Esophagus squamous epithelium (tissue), 5 donors: ENCODE measurements around the gene MTRFR. TPM values are rescaled to one million over a fixed set of nuclear protein-coding genes. Genes with fewer than 3 reads are reported as not detected.
A peak's percentile ranks its signal among the peaks of the same experiment; 100 is the strongest.

Experiments
- DNase-seq: peaks from one replicate; lab custom pipeline; 2025; lab: John Stamatoyannopoulos, UW
- H3K27ac ChIP-seq, 4 donors: fragments of 200-600 bp; sonication (generic); one replicate each; pipeline ENCODE4 v1.5.1; 2016 to 2019; ENCODE audit warnings: mild to moderate bottlenecking in 1 of 4
- H3K27me3 ChIP-seq, 4 donors: fragments of 200-600 bp; sonication (generic); 1 replicate in 3 of 4; 2 replicates in 1 of 4; pipeline versions ENCODE4 v1.5.1 to v1.6.0; 2017 to 2021; ENCODE audit warnings: antibody characterized with exemption in 1 of 4
- H3K36me3 ChIP-seq, 3 donors: fragments of 200-600 bp; sonication (generic); one replicate each; pipeline ENCODE4 v1.5.1; 2016 to 2019
- H3K4me1 ChIP-seq, 3 donors: fragments of 200-600 bp; sonication (generic); one replicate each; pipeline ENCODE4 v1.5.1; 2017 to 2019
- H3K4me3 ChIP-seq, 4 donors: fragments of 200-600 bp; sonication (generic); 1 replicate in 3 of 4; 2 replicates in 1 of 4; pipeline ENCODE4 v1.5.1; 2016 to 2019; ENCODE audit warnings: mild to moderate bottlenecking in 2 of 4, moderate library complexity in 1 of 4
- H3K9me3 ChIP-seq, 3 donors: fragments of 200-600 bp; sonication (generic); one replicate each; pipeline ENCODE4 v1.5.1; 2016 to 2019
- CTCF ChIP-seq, 6 experiments: fragments of 450-650 bp in 4 of 6; fragments of 200-600 bp in 2 of 6; sonication (generic) in 2 of 6; IDR thresholded peaks; one replicate each; pipeline ENCODE4 v1.5.1; 2016 to 2019; ENCODE audit warnings: antibody characterized with exemption in 6 of 6, mild to moderate bottlenecking in 4 of 6, moderate library complexity in 4 of 6
- POLR2A ChIP-seq, 4 donors: fragments of 450-650 bp; IDR thresholded peaks; one replicate each; pipeline ENCODE4 v1.6.1; 2017; ENCODE audit warnings: antibody characterized with exemption in 4 of 4, mild to moderate bottlenecking in 4 of 4, moderate library complexity in 3 of 4
- WGBS, 2 donors: methylation state at CpG; one replicate each; pipeline ENCODE4 v1.1.5; 2018; 5-methylcytosine and 5-hydroxymethylcytosine counted together
- intact Hi-C: fragments of 100-400 bp; cut with DNase I; formaldehyde crosslinking; loops from one replicate; pipeline ENCODE4 v1.15.0; 2022
- total RNA-seq, 4 donors: library from RNA; depleted of rRNA; stranded (reverse); fragments of >200 nt; gene quantifications; one replicate each; pipeline ENCODE4 v1.1.0, GENCODE V29; 2016
- donor health status: DM: yes; HTN: yes; CAD: no.

MTRFR gene
- total RNA-seq, 4 donors from 2014 or later, result 5.3 to 11.4 (median 7.2) TPM

GRCh38 chr12:123268850-123269249 is 35.6 kb downstream of the MTRFR start:
- Histone ChIP-seq H3K4me3 (peak overlapping the region in 2 of 4 donors; percentile 82 to 84), H3K4me1 (peaks cover 14 to 64% (median 26%) of the 10 kb centered on the region in 3 donors), H3K27me3 (no peaks in the 10 kb centered on the region), H3K9me3 (no peaks in the 10 kb centered on the region), H3K27ac (peak overlapping the region; percentile 90 to 95 (median 94)), H3K36me3 (peaks cover 0 to 41% (median 0%) of the 10 kb centered on the region in 3 donors)
- intact Hi-C loops, result no loop called here
- TF ChIP-seq POLR2A (IDR thresholded peaks at IDR 0.05) (no peak), CTCF (IDR thresholded peaks at IDR 0.05) (no peak)
- WGBS, 2 donors, result 81 to 85% methylated on average over 7 to 11 of the region's 13 CpGs
- DNase-seq, result no peak

GRCh38 chr12:123269395-123269892 is 36.2 kb downstream of the MTRFR start:
- no peak for TF ChIP-seq POLR2A (IDR thresholded peaks at IDR 0.05)
- no peak for TF ChIP-seq CTCF (IDR thresholded peaks at IDR 0.05)
- intact Hi-C loops, result no loop called here
- H3K4me3 ChIP-seq, result peak overlapping the region; percentile 68 to 84 (median 76)
- peak overlapping the region; percentile 90 to 95 (median 94) for H3K27ac ChIP-seq
- H3K27me3 ChIP-seq, result no peaks in the 10 kb centered on the region
- no peak for DNase-seq
- H3K4me1 ChIP-seq, result peaks cover 14 to 64% (median 26%) of the 10 kb centered on the region in 3 donors
- H3K36me3 ChIP-seq, result peaks cover 0 to 35% (median 0%) of the 10 kb centered on the region in 3 donors
- no peaks in the 10 kb centered on the region for H3K9me3 ChIP-seq
- WGBS, 2 donors, result 5 to 17% methylated on average over 1 to 8 of the region's 32 CpGs

GRCh38 chr12:123269896-123270213 is 36.6 kb downstream of the MTRFR start:
- peak overlapping the region; percentile 68 to 84 (median 76) for H3K4me3 ChIP-seq
- H3K27me3 ChIP-seq, result no peaks in the 10 kb centered on the region
- peaks cover 14 to 64% (median 26%) of the 10 kb centered on the region in 3 donors for H3K4me1 ChIP-seq
- TF ChIP-seq POLR2A (IDR thresholded peaks at IDR 0.05) (no peak), CTCF (IDR thresholded peaks at IDR 0.05) (no peak)
- H3K27ac ChIP-seq, result peak overlapping the region; percentile 90 to 95 (median 94)
- intact Hi-C loops, result no loop called here
- peaks cover 0 to 31% (median 0%) of the 10 kb centered on the region in 3 donors for H3K36me3 ChIP-seq
- DNase-seq, result no peak
- no peaks in the 10 kb centered on the region for H3K9me3 ChIP-seq
- 0 to 5% methylated on average over 1 to 3 of the region's 7 CpGs for WGBS, 2 donors

- no peak for DNase-seq
- Histone ChIP-seq H3K27ac (peak overlapping the region; percentile 90 to 95 (median 94)), H3K4me1 (peaks cover 14 to 63% (median 26%) of the 10 kb centered on the region in 3 donors), H3K27me3 (no peaks in the 10 kb centered on the region), H3K9me3 (no peaks in the 10 kb centered on the region), H3K4me3 (peak overlapping the region; percentile 68 to 84 (median 76)), H3K36me3 (peaks cover 0 to 25% (median 0%) of the 10 kb centered on the region in 3 donors)
- 0% methylated on average over 4 to 9 of the region's 51 CpGs for WGBS, 2 donors
- no peak for TF ChIP-seq POLR2A (IDR thresholded peaks at IDR 0.05)
- no peak for TF ChIP-seq CTCF (IDR thresholded peaks at IDR 0.05)
- intact Hi-C loops, result no loop called here
These were observed 37.2 kb downstream of the MTRFR start for GRCh38 chr12:123270214-123271000.
